G401 (cell line): ENCODE data around the gene EIF2S3. TPM values are rescaled to one million over a fixed set of nuclear protein-coding genes. Genes with fewer than 3 reads are reported as not detected.
A peak's percentile ranks its signal among the peaks of the same experiment; 100 is the strongest.

Experiments used
- DNase-seq: peaks from one replicate; pipeline ENCODE4 v3.0.0-alpha.2; 2015; ENCODE audit warnings: low spot score
- in situ Hi-C: cut with HindIII; loops from 2 replicates; pipeline ENCODE4 v1.10.0; 2016; ENCODE audit warnings: low sequenced_read_pairs, mixed read lengths
- total RNA-seq: library from RNA; depleted of rRNA; stranded (reverse); fragments of >200 nt; shearing (Covaris generic); gene quantifications from 2 replicates; pipeline ENCODE4 v1.2.3, GENCODE V29; 2014; rRNA removed

The EIF2S3 gene
- total RNA-seq, 1 experiment from 2014 or later, result 229 TPM

DNA sequence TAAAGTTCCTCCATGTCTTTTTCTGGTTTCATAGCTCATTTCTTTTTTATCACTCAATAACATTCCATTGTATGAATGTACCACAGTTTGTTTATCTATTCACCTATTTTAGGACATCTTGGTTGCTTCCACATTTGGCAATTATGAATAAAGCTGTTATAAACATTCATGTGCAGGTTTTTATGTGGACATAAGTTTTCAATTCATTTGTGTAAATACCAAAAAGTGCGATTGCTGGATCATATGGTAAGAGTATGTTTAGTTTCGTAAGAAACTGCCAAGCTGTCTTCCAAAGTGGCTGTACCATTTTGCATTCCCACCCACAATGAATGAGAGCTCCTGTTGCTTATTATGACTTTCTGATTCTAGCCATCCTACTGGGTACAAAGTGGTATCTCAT is 58.4 kb downstream of the EIF2S3 start:
- in situ Hi-C loops, result no loop called here

DNA sequence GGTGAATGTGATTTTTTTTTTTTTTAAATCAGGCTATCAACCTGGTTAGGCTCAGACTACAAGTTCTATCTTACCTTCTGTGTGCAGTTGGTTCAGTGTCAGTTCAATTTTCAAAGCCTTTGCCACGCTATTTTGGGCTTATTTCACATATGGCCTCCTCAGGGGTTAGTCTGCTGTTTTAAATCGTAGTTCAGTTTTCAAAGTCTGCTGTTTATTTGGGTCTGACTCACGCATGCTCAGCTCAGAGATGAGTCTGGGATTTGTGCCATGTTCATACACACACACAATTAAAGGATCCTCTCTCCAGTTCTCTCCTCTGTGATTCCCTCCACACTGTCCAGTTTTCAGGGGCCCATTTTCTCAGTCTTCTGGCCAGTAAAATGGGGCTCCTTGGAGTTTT is 62.5 kb downstream of the EIF2S3 start:
- peak; percentile 89 for DNase-seq
- in situ Hi-C loops, result no loop called here

More for the DNA sequence above, 58.4 kb downstream of the EIF2S3 start:
- no peak for DNase-seq

DNA sequence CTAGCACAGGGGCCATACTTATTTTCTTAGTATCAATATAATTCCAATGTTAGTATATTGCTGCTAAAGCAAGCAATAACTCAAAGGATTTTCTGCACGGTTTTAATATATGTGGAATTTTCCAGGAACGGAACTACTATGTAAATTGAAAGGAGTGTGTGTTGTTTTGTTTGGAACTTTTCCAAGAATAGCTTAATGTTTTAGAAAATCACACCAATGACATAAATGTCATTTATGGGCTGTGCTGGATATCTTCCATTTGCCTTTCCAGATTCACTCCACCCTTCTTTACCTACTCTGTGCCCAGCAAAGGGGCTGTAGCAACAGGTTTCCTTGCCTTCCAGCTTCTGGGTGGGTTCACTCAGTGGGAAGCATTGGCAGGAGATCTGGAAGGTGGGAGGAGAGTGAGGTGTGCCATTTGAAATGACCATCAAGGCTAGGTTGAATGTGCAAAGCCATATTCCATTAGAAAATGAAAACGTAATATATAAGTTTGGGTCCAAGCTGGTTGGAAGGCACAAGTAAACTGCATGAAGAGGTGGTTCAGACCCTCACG is 69.6 kb downstream of the EIF2S3 start:
- no peak for DNase-seq
- in situ Hi-C loops, result no loop called here

DNA sequence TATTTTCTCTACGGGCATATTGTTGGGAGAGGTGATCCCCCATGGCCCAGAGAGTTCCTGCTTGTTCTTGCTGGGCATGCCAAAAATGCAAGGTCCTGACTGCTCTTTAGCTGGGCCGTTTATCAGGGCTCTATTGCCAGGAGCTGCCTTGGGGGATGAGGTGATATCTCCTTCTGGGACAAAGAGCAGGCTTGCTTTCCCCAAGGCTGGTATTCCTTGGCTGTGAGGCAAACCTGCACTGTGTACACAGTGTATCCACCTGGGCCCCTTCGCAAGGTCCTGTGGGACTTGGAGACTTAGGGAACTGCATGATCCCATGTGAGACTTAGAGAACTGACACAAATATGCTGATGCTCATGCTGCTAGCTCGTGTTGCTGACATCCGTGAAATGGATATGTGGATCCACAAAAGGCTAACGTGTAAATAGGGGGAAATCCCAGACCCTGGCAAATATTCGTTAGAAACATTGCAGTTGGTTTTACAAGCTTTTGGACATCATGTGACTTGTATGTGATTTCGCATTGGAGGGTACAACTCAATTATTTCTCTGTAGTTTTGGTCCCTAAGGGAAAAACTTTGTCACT is 70.4 kb downstream of the EIF2S3 start:
- DNase-seq, result no peak
- in situ Hi-C loops, result no loop called here

Other genes starting within 250 kb of the EIF2S3 start
- 21.0 and 21.9 TPM in 2 replicates for gene APOO, start 147.0 kb upstream of the EIF2S3 start, total RNA-seq
- not detected in 2 replicates for gene CXorf58, start 146.9 kb upstream of the EIF2S3 start, total RNA-seq
- gene KLHL15, start 27.8 kb upstream of the EIF2S3 start, total RNA-seq, result 5.2 and 8.1 TPM in 2 replicates
- gene ZFX, start 94.8 kb downstream of the EIF2S3 start, total RNA-seq, result 10.8 and 14.2 TPM in 2 replicates